Endothelial cell of umbilical vein (primary cell): ENCODE measurements around the gene TTBK1. TPM values are rescaled to one million over a fixed set of nuclear protein-coding genes. Genes with fewer than 3 reads are reported as not detected.

Experiments used
- BruUV-seq: library from RNA; stranded (reverse); fragments of 400-500 nt; replicated peaks from 2 replicates; lab custom pipeline; 2021; lab: Mats Ljungman, UMichigan
- CTCF ChIA-PET: fragments of 300-600, 350-600 bp; sonication (Branson Sonifier 250); formaldehyde crosslinking; loops from one replicate; lab custom pipeline; 2021; ENCODE audit warnings: antibody characterized with exemption, inconsistent platforms; lab: Charles Lee
- POLR2A ChIA-PET: fragments of 300-600, 350-600 bp; sonication (Branson Sonifier 250); formaldehyde crosslinking; loops from one replicate; lab custom pipeline; 2021; ENCODE audit warnings: antibody characterized with exemption, inconsistent platforms; lab: Charles Lee
- DNase-seq: peaks from one replicate; pipeline ENCODE4 v3.0.0-alpha.2; 2011; ENCODE audit warnings: low read depth, low spot score
- FAIRE-seq: peaks from 2 replicates; lab custom pipeline; 2011; peaks lifted over from hg19 to GRCh38; lab: Jason Lieb, UNC
- H2AFZ ChIP-seq: 2 replicates; pipeline ENCODE4 v1.6.0; 2012; ENCODE audit warnings: low read depth, low read length, control low read depth, inconsistent platforms
- H3K27ac ChIP-seq: 2 replicates; pipeline ENCODE4 v1.5.1; 2011; ENCODE audit warnings: low read depth, mild to moderate bottlenecking, control low read depth, low read length, moderate library complexity; ENCODE audit not compliant: insufficient read depth
- H3K27me3 ChIP-seq, 2 experiments: 2 replicates each; pipeline versions ENCODE4 v1.6.0 to v1.6.1; 2011; ENCODE audit warnings: low read length in 2 of 2, mixed read lengths in 1 of 2; ENCODE audit not compliant: control insufficient read depth in 2 of 2, insufficient read depth in 2 of 2
- H3K36me3 ChIP-seq, 2 experiments: 2 replicates in 1 of 2; 3 replicates in 1 of 2; pipeline ENCODE4 v1.5.1; 2011; ENCODE audit warnings: low read length in 2 of 2, mild to moderate bottlenecking in 1 of 2, moderate library complexity in 1 of 2; ENCODE audit not compliant: control insufficient read depth in 2 of 2, insufficient read depth in 2 of 2; ENCODE audit errors: extremely low read depth in 1 of 2
- H3K4me1 ChIP-seq: 3 replicates; pipeline ENCODE4 v1.5.1; 2011; ENCODE audit warnings: mild to moderate bottlenecking, low read length; ENCODE audit not compliant: control insufficient read depth, insufficient read depth; ENCODE audit errors: extremely low read depth
- H3K4me2 ChIP-seq: 2 replicates; pipeline ENCODE4 v1.6.1; 2011; ENCODE audit warnings: low read length, control low read depth, mixed read lengths; ENCODE audit not compliant: insufficient read depth
- H3K4me3 ChIP-seq, 3 experiments: fragments of 200-600 bp in 1 of 3; sonication (generic), shearing (Covaris generic) in 1 of 3; replicated peaks in 1 of 3; 2 replicates each; pipeline ENCODE4 v1.5.1; 2011 to 2016; ENCODE audit warnings: control low read depth in 3 of 3, low read length in 3 of 3, mild to moderate bottlenecking in 2 of 3, inconsistent platforms in 1 of 3, low read depth in 1 of 3, moderate library complexity in 1 of 3; ENCODE audit not compliant: insufficient read depth in 1 of 3
- H3K79me2 ChIP-seq: 2 replicates; pipeline ENCODE4 v1.6.0; 2012; ENCODE audit warnings: low read length, inconsistent platforms; ENCODE audit not compliant: control insufficient read depth, insufficient read depth
- H3K9ac ChIP-seq: replicated peaks from 2 replicates; pipeline ENCODE3; 2011; ENCODE audit warnings: low read length, control low read depth; ENCODE audit not compliant: insufficient read depth; ENCODE audit errors: extremely low read depth
- H3K9me1 ChIP-seq: replicated peaks from 3 replicates; pipeline ENCODE4 v1.6.0; 2011; ENCODE audit warnings: mild to moderate bottlenecking, low read length; ENCODE audit not compliant: control insufficient read depth, insufficient read depth; ENCODE audit errors: extremely low read depth
- H3K9me3 ChIP-seq: replicated peaks from 2 replicates; pipeline ENCODE4 v1.5.1; 2012; ENCODE audit warnings: low read length, inconsistent platforms; ENCODE audit not compliant: control insufficient read depth, insufficient read depth
- H4K20me1 ChIP-seq: replicated peaks from 2 replicates; pipeline ENCODE3; 2011; ENCODE audit warnings: mild to moderate bottlenecking, low read length; ENCODE audit not compliant: control insufficient read depth, insufficient read depth; ENCODE audit errors: extremely low read depth
- CTCF ChIP-seq, 2 donors: IDR thresholded peaks; 1 replicate in 1 of 2; 2 replicates in 1 of 2; pipeline ENCODE4 v1.5.1; 2011; ENCODE audit warnings: low read length in 2 of 2, mild to moderate bottlenecking in 2 of 2, moderate library complexity in 2 of 2, control low read depth in 1 of 2, inconsistent platforms in 1 of 2, low read depth in 1 of 2; ENCODE audit not compliant: insufficient read depth in 1 of 2; ENCODE audit errors: extremely low read depth in 1 of 2
- EZH2 ChIP-seq: IDR thresholded peaks from 2 replicates; pipeline ENCODE4 v1.6.1; 2012; ENCODE audit warnings: borderline replicate concordance, low read depth, mild to moderate bottlenecking, moderate library complexity, low read length, inconsistent platforms; ENCODE audit not compliant: severe bottlenecking
- FOS ChIP-seq: IDR thresholded peaks from 2 replicates; pipeline ENCODE4 v1.6.1; 2011; ENCODE audit warnings: mild to moderate bottlenecking, low read length, moderate library complexity, borderline replicate concordance; ENCODE audit not compliant: insufficient read depth
- MAX ChIP-seq: IDR thresholded peaks from 2 replicates; pipeline ENCODE4 v1.6.1; 2011; ENCODE audit not compliant: insufficient read depth, insufficient read length
- MYC ChIP-seq: IDR thresholded peaks from one replicate; pipeline ENCODE4 v1.6.1; 2011; ENCODE audit warnings: mild to moderate bottlenecking, low read depth, low read length
- POLR2AphosphoS5 ChIP-seq: IDR thresholded peaks from 2 replicates; pipeline ENCODE4 v1.6.1; 2012; ENCODE audit warnings: low read depth, mild to moderate bottlenecking, control low read depth, low read length, moderate library complexity; ENCODE audit not compliant: insufficient read depth
- dilution Hi-C: fragments of 300-500 bp; cut with MboI; formaldehyde crosslinking; loops from one replicate; pipeline ENCODE4 v1.15.0; 2019; ENCODE audit warnings: low sequenced_read_pairs; ENCODE audit not compliant: extremely low pct_ligation_motif_present
- intact Hi-C: fragments of 100-400 bp; cut with micrococcal nuclease; formaldehyde crosslinking; loops from one replicate; pipeline ENCODE4 v1.10.0; 2022
- polyA plus RNA-seq, 4 experiments: library from polyadenylated mRNA; depleted of rRNA in 3 of 4; stranded (reverse) in 3 of 4; unstranded in 1 of 4; fragments of >200 nt; gene quantifications; 2 replicates each; pipeline versions ENCODE4 v1.2.1 to v1.2.3, GENCODE V29; 2011 to 2012; ENCODE audit warnings: missing spikeins in 1 of 4
- total RNA-seq: library from RNA; stranded (reverse); gene quantifications from 2 replicates; pipeline ENCODE4 v1.2.3, GENCODE V29; 2021

The TTBK1 gene
- total and polyA plus RNA-seq, 2 donors (not counting 3 experiments of a cell fraction or from before 2014, with no cell fraction given): 0.06 TPM; not detected in 1

DNA sequence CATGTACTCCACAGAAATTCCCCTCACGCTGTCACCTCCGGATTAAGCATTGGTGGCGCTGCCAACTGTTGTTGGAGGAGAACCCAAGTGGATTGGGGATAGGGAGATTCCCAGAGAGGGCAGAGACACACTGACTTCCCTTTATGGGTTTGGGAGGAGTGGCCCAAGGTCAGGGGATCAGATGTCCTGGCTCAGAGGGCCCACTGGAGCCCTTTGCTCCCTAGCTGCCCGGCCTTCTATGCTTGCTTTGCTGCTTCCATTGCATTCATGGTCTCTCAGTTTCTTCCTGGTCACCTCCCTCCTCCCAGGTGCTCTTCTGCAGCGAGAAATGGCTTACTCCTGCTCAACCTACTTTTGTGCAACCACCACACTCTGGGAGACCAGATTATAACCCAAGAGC, 46.9 kb upstream of the TTBK1 start:
- H4K20me1 ChIP-seq: no peaks in the 10 kb centered on the region
- H3K27ac ChIP-seq: no peak overlapping the region
- no peaks in the 10 kb centered on the region for H3K79me2 ChIP-seq
- no peak overlapping the region for H2AFZ ChIP-seq
- H3K9me1 ChIP-seq: no peaks in the 10 kb centered on the region
- CTCF ChIA-PET: interaction anchor here (1.6 kb wide), 1 partner anchor 33 kb away, joined by 5 read pairs; the partner anchor contains the start of gene DNPH1
- intact Hi-C loops: no loop called here
- FAIRE-seq (no peak), DNase-seq (no peak)
- no peaks in the 10 kb centered on the region for H3K9me3 ChIP-seq
- dilution Hi-C loops: no loop called here
- H3K9ac ChIP-seq: no peak overlapping the region
- TF ChIP-seq EZH2 (no peak), MYC (no peak), FOS (no peak), POLR2AphosphoS5 (no peak), CTCF (IDR thresholded peaks at IDR 0.05; ENCODE audit: extremely low read depth in 1 of 2, insufficient read depth in 1 of 2, low read depth in 1 of 2, low read length in 2 of 2) (no peak), MAX (no peak)
- no peak overlapping the region for H3K4me3 ChIP-seq
- H3K27me3 ChIP-seq: no peaks in the 10 kb centered on the region
- no peaks in the 10 kb centered on the region for H3K4me1 ChIP-seq
- no peak overlapping the region for H3K4me2 ChIP-seq
- H3K36me3 ChIP-seq: peaks cover 2 to 23% of the 10 kb centered on the region in 2 experiments
- no TSS peak for BruUV-seq
- POLR2A ChIA-PET: no interaction called here
